ENCODE measurements around the gene CMBL.
"Not testable (repeated sequence)": the region's sequence is repeated elsewhere in the genome, so short reads cannot be mapped to it uniquely, and the experiment has no call there.

CMBL gene

DNA sequence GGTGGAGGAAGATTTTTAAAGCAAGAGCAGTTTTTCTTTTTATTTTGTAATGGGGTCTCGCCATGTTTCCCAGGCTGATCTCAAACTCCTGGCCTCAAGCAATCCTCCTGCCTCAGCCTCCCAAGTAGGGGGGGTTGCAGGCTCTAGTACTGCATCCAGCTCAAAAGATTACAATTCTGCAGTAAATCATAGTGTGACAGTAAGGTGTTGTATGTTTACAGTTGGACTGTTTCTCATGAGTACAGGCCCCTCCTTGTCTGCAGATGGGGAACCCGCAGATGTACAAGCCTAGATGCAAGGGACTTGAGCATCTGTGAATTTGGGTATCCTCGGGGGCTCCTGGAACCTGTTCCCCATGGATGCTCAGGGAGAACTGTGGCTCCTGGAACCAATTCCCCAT, 54.3 kb downstream of the CMBL start:
- DNase-seq, result no peak

GRCh38 chr5:10251405-10251804, 56.3 kb downstream of the CMBL start:
- DNase-seq, result no peak

- no peak for DNase-seq
Observed at GRCh38 chr5:10250806-10251276, 56.9 kb downstream of the CMBL start.

DNA sequence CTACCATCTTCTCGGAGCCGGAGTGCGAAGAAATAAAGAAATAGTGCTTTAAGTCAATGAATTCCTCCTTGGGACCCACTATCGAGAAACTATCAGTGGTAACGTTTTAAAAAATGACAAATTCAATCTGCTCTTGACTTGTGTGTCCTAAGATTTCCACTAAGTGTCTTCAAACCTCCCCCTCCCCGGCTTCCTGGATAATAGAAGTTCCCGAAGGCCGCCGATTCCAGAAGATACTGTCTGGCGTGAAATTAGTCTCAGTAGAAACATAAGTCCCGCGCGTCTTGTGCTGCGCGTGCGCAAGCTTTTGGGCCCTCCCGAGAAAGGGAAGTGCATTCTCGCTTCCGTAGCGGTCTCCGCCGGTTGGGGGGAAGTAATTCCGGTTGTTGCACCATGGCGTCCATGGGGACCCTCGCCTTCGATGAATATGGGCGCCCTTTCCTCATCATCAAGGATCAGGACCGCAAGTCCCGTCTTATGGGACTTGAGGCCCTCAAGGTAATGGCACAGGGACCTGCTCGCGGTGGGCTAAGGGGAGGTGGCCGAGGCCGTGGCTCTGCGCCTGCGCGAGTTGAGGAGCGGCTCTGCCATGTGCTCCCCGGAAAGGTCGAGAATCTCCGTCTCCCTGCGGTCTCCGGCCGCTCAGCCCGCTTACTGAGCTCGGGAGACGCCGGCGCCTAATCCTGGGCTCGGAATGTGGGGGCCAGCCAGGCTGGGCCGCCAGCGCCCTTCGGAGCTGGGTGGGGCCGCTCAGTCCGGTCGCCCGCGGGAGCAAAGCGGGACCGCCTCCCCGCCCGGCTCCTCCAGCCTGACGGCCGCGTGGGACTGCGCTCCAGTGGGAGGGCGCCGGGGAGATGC, 57.5 kb downstream of the CMBL start, which contains the start of gene CCT5:
CCT5 (plus strand) TSS at position 333 of the 858 bp plus-strand sequence; CDS start at position 394, 61 bp downstream.
- DNase-seq, result peak; percentile 83 to 88

DNA sequence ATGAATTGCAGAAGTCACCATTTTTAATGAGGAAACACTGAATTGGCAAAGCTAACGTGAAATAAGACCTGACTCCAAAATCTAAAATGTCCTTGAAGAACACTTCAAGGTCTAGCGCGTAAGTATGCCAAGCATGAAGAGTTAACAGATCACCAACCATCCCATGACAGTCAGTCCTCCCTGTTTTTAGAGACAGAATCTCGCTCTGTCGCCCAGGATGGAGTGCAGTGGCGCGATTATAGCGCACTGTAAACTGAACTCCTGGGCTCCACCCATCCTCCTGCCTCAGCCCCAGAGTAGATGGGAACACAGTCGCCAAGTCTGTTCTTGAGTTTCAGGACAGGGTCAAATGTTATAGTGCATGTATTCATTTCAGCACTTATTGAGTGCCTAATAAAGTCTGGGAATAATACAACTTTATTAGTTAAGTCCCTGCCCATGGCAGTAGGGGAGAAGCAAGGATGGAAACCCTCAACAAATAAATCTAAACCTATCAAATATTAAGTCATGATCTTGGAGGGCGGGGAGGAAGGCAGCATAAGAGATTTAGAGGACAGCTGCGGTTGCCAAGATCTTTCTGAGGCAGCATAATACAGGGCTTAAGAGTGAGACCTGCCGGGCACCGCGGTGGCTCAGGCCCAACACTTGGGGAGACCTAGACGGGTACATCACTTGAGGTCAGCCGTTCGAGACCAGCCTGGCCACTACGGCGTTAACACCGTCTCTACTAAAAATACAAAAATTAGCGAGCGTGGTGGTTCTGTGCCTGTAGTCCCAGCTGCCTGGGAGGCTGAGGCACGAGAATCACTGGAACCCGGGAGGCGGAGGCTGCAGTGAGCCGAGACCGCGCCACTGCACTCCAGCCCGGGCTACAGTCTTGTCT, 59.1 kb downstream of the CMBL start:
- DNase-seq, result no peak

- DNase-seq, result not testable (repeated sequence)
Observed at GRCh38 chr5:10247217-10247616, 60.5 kb downstream of the CMBL start.

DNA sequence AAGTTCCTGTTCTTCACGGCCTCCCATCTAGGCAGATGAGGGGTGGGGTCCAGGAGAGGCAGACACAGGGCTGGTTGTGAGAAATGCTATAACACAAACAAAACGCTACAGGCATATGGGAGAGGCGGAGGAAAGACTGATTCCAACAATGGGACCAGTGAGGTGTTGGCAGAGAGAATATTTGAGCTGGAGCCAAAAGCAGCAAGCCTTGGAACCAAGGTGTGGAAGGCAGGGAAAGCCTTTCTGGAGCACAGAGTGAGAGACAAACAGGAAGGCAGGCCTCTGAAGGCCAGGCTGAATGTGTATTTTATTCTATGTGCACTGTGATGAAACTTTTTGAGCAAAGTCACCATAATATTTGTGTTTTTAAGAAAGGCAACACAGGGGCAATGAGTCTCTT, 60.9 kb downstream of the CMBL start:
- no peak for DNase-seq

DNA sequence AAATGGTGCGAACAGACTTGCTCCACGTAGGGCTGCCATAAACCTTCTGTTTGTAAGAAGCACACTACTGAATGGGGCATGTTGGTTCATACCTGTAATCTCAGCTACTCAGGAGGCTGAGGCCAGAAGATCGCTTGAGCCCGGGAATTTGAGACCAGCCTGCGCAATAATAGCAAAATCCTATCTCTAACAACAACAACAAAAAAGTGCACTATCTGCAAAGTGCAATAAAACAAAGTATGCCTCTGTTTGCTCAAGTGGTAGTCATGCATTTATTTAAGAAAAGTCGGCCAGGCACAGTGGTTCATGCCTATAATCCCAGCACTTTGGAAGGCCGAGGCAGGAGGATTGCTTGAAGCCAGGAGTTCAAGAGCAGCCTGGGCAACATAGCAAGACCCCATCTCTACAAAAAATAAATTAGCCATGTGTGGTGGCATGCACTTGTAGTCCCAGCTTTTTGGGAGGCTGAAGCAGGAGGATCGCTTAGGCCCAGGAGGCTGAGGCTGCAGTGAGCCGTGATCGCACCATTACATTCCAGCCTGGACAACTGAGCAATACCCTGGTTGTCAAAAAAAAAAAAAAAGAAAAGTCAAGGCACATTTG, 63.3 kb downstream of the CMBL start:
- DNase-seq, result no peak

GRCh38 chr5:10243660-10244240, 64.0 kb downstream of the CMBL start:
- DNase-seq, result no peak

- no peak for DNase-seq
Observed at GRCh38 chr5:10235350-10235749, 72.4 kb downstream of the CMBL start.

DNA sequence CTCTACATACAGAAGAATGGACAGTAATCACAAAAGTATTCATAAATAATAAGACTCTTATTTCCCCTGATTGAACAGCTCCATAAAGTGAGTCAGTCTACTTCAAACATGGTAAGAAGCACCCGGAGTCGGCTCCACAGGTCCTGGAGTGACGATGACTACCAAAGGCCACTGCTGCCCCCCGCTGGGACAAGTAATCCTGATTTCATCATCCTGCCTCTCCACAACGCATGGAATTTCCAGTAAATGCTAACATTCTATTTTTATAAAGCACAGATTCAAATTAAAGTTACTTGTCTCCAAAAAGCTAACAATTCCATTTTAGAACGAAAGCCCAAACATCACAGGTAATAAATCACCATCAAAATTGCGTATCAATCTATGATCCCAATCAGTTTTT, 74.2 kb downstream of the CMBL start:
- no peak for DNase-seq

- DNase-seq, result no peak
Observed at GRCh38 chr5:10233011-10233410, 74.7 kb downstream of the CMBL start.

DNA sequence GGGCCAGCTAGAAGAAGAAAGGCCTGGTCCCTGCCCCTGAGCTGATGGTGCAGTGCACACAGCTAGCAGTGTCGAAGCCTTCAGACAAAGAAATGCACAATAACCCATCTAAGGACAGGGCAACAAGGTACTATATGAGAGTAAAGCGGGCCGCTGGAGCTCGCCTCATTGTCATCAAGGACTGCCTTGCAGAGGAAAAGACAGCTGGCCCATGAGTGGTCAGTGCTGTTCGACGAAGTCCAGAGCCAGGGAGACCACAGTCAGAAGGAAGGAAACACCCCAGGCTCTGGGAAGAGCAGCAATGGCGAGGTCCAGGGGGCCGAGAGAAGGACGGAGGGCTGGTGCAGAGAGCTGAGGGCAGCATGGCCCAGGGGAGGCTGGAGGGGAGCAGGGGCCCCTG, 75.3 kb downstream of the CMBL start:
- DNase-seq, result no peak

- DNase-seq, result no peak
Observed at GRCh38 chr5:10229306-10230048, 78.2 kb downstream of the CMBL start.

GRCh38 chr5:10228288-10228687, 79.4 kb downstream of the CMBL start:
- no peak for DNase-seq

Measured in stimulated activated CD4-positive, alpha-beta T cell treated with anti-CD3 and anti-CD28 coated beads, Interleukin-2, amount 100 ng/mL, for 24 hours (primary cell).